22Rv1 (cell line): Measurements from ENCODE around the gene FAM13C.
A peak's percentile ranks its signal among the peaks of the same experiment; 100 is the strongest.
"Not testable (repeated sequence)": the region's sequence is repeated elsewhere in the genome, so short reads cannot be mapped to it uniquely, and the experiment has no call there.

Experiments used
- H3K27ac ChIP-seq: fragments of 450-650 bp; 2 replicates; pipeline ENCODE4 v1.5.1; 2017
- CTCF ChIP-seq: fragments of 450-650 bp; IDR thresholded peaks from 2 replicates; pipeline ENCODE4 v1.5.1; 2017; ENCODE audit warnings: mild to moderate bottlenecking
- ZFX ChIP-seq: fragments of 450-650 bp; IDR thresholded peaks from 2 replicates; pipeline ENCODE4 v1.6.1; 2017; ENCODE audit warnings: antibody characterized with exemption, borderline replicate concordance

FAM13C gene

GRCh38 chr10:59242057-59242456, 120.3 kb downstream of the FAM13C start:
- TF ChIP-seq ZFX (no peak), CTCF (no peak)

GRCh38 chr10:59240582-59241183, 121.7 kb downstream of the FAM13C start:
- TF ChIP-seq CTCF (peak; percentile 82), ZFX (no peak)
- no peak overlapping the region for H3K27ac ChIP-seq

More at GRCh38 chr10:59242057-59242456, 120.3 kb downstream of the FAM13C start:
- H3K27ac ChIP-seq = no peak overlapping the region

GRCh38 chr10:59239108-59239507, 123.2 kb downstream of the FAM13C start:
- H3K27ac ChIP-seq = not testable (repeated sequence)

GRCh38 chr10:59237775-59238174, 124.6 kb downstream of the FAM13C start:
- no peak for TF ChIP-seq ZFX
- no peak for TF ChIP-seq CTCF
- H3K27ac ChIP-seq = peak overlapping the region; percentile 24; the same call in 1 of the 2 replicates

GRCh38 chr10:59236064-59236697, 126.2 kb downstream of the FAM13C start:
- no peak overlapping the region for H3K27ac ChIP-seq
- TF ChIP-seq ZFX (no peak), CTCF (no peak)

- TF ChIP-seq ZFX (no peak), CTCF (peak; percentile 85)
- no peak overlapping the region for H3K27ac ChIP-seq
These were observed 127.4 kb downstream of the FAM13C start for GRCh38 chr10:59234816-59235429.

GRCh38 chr10:59234194-59234593, 128.2 kb downstream of the FAM13C start:
- no peak overlapping the region for H3K27ac ChIP-seq
- no peak for TF ChIP-seq CTCF
- TF ChIP-seq ZFX = no peak
